OCI-LY7 (cell line): ENCODE measurements around the gene ARMH2. TPM values are rescaled to one million over a fixed set of nuclear protein-coding genes. Genes with fewer than 3 reads are reported as not detected.

ENCODE experiments used
- BruUV-seq: library from RNA; stranded (reverse); fragments of 400-500 nt; replicated peaks from 2 replicates; lab custom pipeline; 2021; lab: Mats Ljungman, UMichigan
- CTCF ChIA-PET: fragments of 300-600 bp; sonication (Branson Sonifier 250); formaldehyde crosslinking; loops from one replicate; lab custom pipeline; 2022; ENCODE audit warnings: antibody characterized with exemption; ENCODE audit not compliant: unreplicated experiment; lab: Charles Lee
- POLR2A ChIA-PET: fragments of 300-600 bp; sonication (Branson Sonifier 250); formaldehyde crosslinking; loops from one replicate; lab custom pipeline; 2022; ENCODE audit warnings: antibody characterized with exemption; lab: Charles Lee
- DNase-seq: peaks from one replicate; pipeline ENCODE4 v3.0.0-alpha.2; 2015; ENCODE audit warnings: low spot score
- H2AFZ ChIP-seq: fragments of 200-600 bp; sonication (generic), shearing (Covaris generic); 2 replicates; pipeline ENCODE4 v1.6.1; 2014; ENCODE audit warnings: mild to moderate bottlenecking, antibody characterized with exemption, low read length, moderate library complexity
- H3K27ac ChIP-seq: fragments of 200-600 bp; sonication (generic); 2 replicates; pipeline ENCODE4 v1.5.1; 2014; ENCODE audit warnings: mixed run types, low read depth, mild to moderate bottlenecking, moderate library complexity, low read length, inconsistent platforms; ENCODE audit not compliant: poor library complexity, severe bottlenecking
- H3K36me3 ChIP-seq: fragments of 200-600 bp; sonication (generic); 2 replicates; pipeline ENCODE4 v1.6.1; 2014; ENCODE audit warnings: mild to moderate bottlenecking, antibody characterized with exemption, low read length, moderate library complexity, mixed read lengths; ENCODE audit not compliant: insufficient read depth
- H3K4me1 ChIP-seq: fragments of 200-600 bp; sonication (generic); 2 replicates; pipeline ENCODE4 v1.5.1; 2014; ENCODE audit warnings: mild to moderate bottlenecking, low read length; ENCODE audit not compliant: insufficient read depth, poor library complexity, severe bottlenecking
- H3K4me2 ChIP-seq: fragments of 200-600 bp; sonication (generic); 2 replicates; pipeline ENCODE4 v1.6.1; 2014; ENCODE audit warnings: mild to moderate bottlenecking, low read length
- H3K4me3 ChIP-seq: fragments of 200-600 bp; sonication (generic); 2 replicates; pipeline ENCODE4 v1.5.1; 2014; ENCODE audit warnings: mild to moderate bottlenecking, low read depth, low read length; ENCODE audit not compliant: poor library complexity, severe bottlenecking
- H3K79me2 ChIP-seq: fragments of 200-600 bp; sonication (generic); 2 replicates; pipeline ENCODE4 v1.6.1; 2016; ENCODE audit warnings: low read depth, mild to moderate bottlenecking, low read length, moderate library complexity, mixed read lengths; ENCODE audit not compliant: insufficient read depth
- H3K9me2 ChIP-seq: fragments of 200-600 bp; sonication (generic); 2 replicates; pipeline ENCODE4 v1.6.1; 2016; ENCODE audit warnings: mild to moderate bottlenecking, low read length, mixed read lengths; ENCODE audit not compliant: insufficient read depth
- H3K9me3 ChIP-seq: fragments of 200-600 bp; sonication (generic); 2 replicates; pipeline ENCODE4 v1.6.1; 2014; ENCODE audit warnings: mild to moderate bottlenecking, mixed run types, low read length, mixed read lengths
- H4K20me1 ChIP-seq: fragments of 200-600 bp; sonication (generic); 2 replicates; pipeline ENCODE4 v1.6.1; 2014; ENCODE audit warnings: mild to moderate bottlenecking, antibody characterized with exemption, low read length, moderate library complexity, mixed read lengths; ENCODE audit not compliant: insufficient read depth
- CTCF ChIP-seq: fragments of 200-600 bp; sonication (generic); conservative IDR thresholded peaks from 2 replicates; pipeline ENCODE4 v1.5.1; 2014; ENCODE audit warnings: mild to moderate bottlenecking, antibody characterized with exemption, low read length, moderate library complexity, mixed read lengths
- EZH2phosphoT487 ChIP-seq: fragments of 200-600 bp; sonication (generic); IDR thresholded peaks from 2 replicates; pipeline ENCODE4 v1.6.1; 2018; ENCODE audit warnings: low read depth, borderline replicate concordance, mild to moderate bottlenecking, mixed run types, antibody characterized with exemption, low read length, moderate library complexity, mixed read lengths
- intact Hi-C: fragments of 100-400 bp; cut with micrococcal nuclease; formaldehyde crosslinking; loops from one replicate; pipeline ENCODE4 v1.10.0; 2022; ENCODE audit not compliant: unreplicated experiment
- total RNA-seq, 2 experiments: library from RNA; depleted of rRNA in 1 of 2; stranded (reverse); fragments of >200 nt in 1 of 2; shearing (Covaris generic) in 1 of 2; gene quantifications; 2 replicates each; pipeline ENCODE4 v1.2.3, GENCODE V29; 2014 to 2022

The ARMH2 gene
- total RNA-seq, 2 experiments from 2014 or later, result not detected

GRCh38 chr6:24780206-24780605 lies 18.5 kb downstream of the ARMH2 start:
- Histone ChIP-seq H3K36me3 (peaks cover 99% of the 10 kb centered on the region), H3K4me1 (peaks cover 30% of the 10 kb centered on the region), H3K4me2 (0 out of 2 replicates have a peak overlapping the region, but pooled peaks have one; percentile 99), H3K9me3 (no peaks in the 10 kb centered on the region), H3K4me3 (no peak overlapping the region), H3K79me2 (peaks cover 95% of the 10 kb centered on the region), H4K20me1 (peaks cover 46% of the 10 kb centered on the region), H3K9me2 (no peaks in the 10 kb centered on the region), H2AFZ (no peak overlapping the region), H3K27ac (no peak overlapping the region)
- TF ChIP-seq EZH2phosphoT487 (no peak), CTCF (no peak)
- no TSS peak for BruUV-seq
- intact Hi-C loops, result no loop called here
- CTCF ChIA-PET, result no interaction called here
- POLR2A ChIA-PET, result interaction anchor here (1.3 kb wide), 1 partner anchor 11 kb away, joined by 3 read pairs; no protein-coding TSS in a partner anchor
- DNase-seq, result no peak

- Histone ChIP-seq H2AFZ (no peak overlapping the region), H3K9me3 (no peaks in the 10 kb centered on the region), H3K9me2 (no peaks in the 10 kb centered on the region), H3K27ac (no peak overlapping the region), H3K4me2 (peak overlapping the region; percentile 99), H3K36me3 (peaks cover 92% of the 10 kb centered on the region), H3K79me2 (peaks cover 93% of the 10 kb centered on the region), H4K20me1 (peaks cover 46% of the 10 kb centered on the region), H3K4me3 (peak overlapping the region; percentile 95), H3K4me1 (peaks cover 31% of the 10 kb centered on the region)
- intact Hi-C loops, result loop anchor here (5.0 to 10.0 kb wide), 3 partner anchors 238 to 285 kb away; partner anchors contain the start of gene ALDH5A1
- POLR2A ChIA-PET, result interaction anchor here (0.6 to 1.8 kb wide), 4 partner anchors 9 to 61 kb away, joined by 3 to 7 read pairs (median 4); partner anchors contain the start of gene C6orf62
- no peak for DNase-seq
- TF ChIP-seq CTCF (no peak; the same call in 1 of the 2 replicates), EZH2phosphoT487 (no peak)
- CTCF ChIA-PET, result no interaction called here
- BruUV-seq, result no TSS peak
Observed at GRCh38 chr6:24779416-24780016, 19.2 kb downstream of the ARMH2 start.

GRCh38 chr6:24778878-24779277 lies 19.8 kb downstream of the ARMH2 start:
- POLR2A ChIA-PET, result interaction anchor here (0.8 to 1.8 kb wide), 4 partner anchors 10 to 60 kb away, joined by 3 to 7 read pairs (median 4); partner anchors contain the start of gene C6orf62
- no peak for TF ChIP-seq CTCF
- no peak for TF ChIP-seq EZH2phosphoT487
- peak overlapping the region; percentile 95 for H3K4me3 ChIP-seq
- H3K9me2 ChIP-seq, result no peaks in the 10 kb centered on the region
- no peak for DNase-seq
- H3K36me3 ChIP-seq, result peaks cover 85% of the 10 kb centered on the region
- H3K4me2 ChIP-seq, result peak overlapping the region; percentile 99
- no peak overlapping the region for H2AFZ ChIP-seq
- peaks cover 88% of the 10 kb centered on the region for H3K79me2 ChIP-seq
- intact Hi-C loops, result loop anchor here (5.0 to 10.0 kb wide), 3 partner anchors 238 to 284 kb away; partner anchors contain the start of gene ALDH5A1
- CTCF ChIA-PET, result no interaction called here
- H3K27ac ChIP-seq, result no peak overlapping the region
- BruUV-seq, result no TSS peak
- peaks cover 46% of the 10 kb centered on the region for H4K20me1 ChIP-seq
- peaks cover 36% of the 10 kb centered on the region for H3K4me1 ChIP-seq
- no peaks in the 10 kb centered on the region for H3K9me3 ChIP-seq
